ENCODE results near the gene UFC1. TPM values are rescaled to one million over a fixed set of nuclear protein-coding genes. Genes with fewer than 3 reads are reported as not detected.

The UFC1 gene
- total and polyA plus RNA-seq, 8 donors, result 59.5 to 107 (median 76.0) TPM

- H3K4me3 ChIP-seq, result no peak overlapping the region
- no peaks in the 10 kb centered on the region for H3K9me3 ChIP-seq
- H3K36me3 ChIP-seq, result peaks cover 0 to 44% (median 21%) of the 10 kb centered on the region in 3 donors
- no peak for TF ChIP-seq CTCF (IDR thresholded peaks at IDR 0.05)
- no peaks in the 10 kb centered on the region for H3K27me3 ChIP-seq
- DNase-seq, result no peak
- peak overlapping the region in 2 of 4 donors; percentile 19 to 82 for H3K27ac ChIP-seq
- 87 to 98% methylated on average over 3 of the region's 3 CpGs for WGBS, 2 donors
- no peak for FAIRE-seq
- H3K4me1 ChIP-seq, result peaks cover 21 to 30% (median 24%) of the 10 kb centered on the region in 3 donors
- intact Hi-C loops (cut with DNase I), result no loop called here
- no peak for ATAC-seq
Observed at GRCh38 chr1:161121042-161121650, 32.6 kb upstream of the UFC1 start.

GRCh38 chr1:161121834-161122233, 31.9 kb upstream of the UFC1 start:
- FAIRE-seq (no peak), ATAC-seq (no peak), DNase-seq (no peak)
- Histone ChIP-seq H3K27ac (no peak overlapping the region), H3K9me3 (no peaks in the 10 kb centered on the region), H3K36me3 (peaks cover 0 to 44% (median 21%) of the 10 kb centered on the region in 3 donors), H3K4me1 (peaks cover 16 to 24% (median 23%) of the 10 kb centered on the region in 3 donors), H3K27me3 (no peaks in the 10 kb centered on the region), H3K4me3 (no peak overlapping the region)
- intact Hi-C loops (cut with DNase I), result no loop called here
- no peak for TF ChIP-seq CTCF (IDR thresholded peaks at IDR 0.05)
- 83 to 85% methylated on average over 4 of the region's 4 CpGs for WGBS, 2 donors

- no peak for TF ChIP-seq CTCF (IDR thresholded peaks at IDR 0.05)
- DNase-seq, result no peak
- no peak for FAIRE-seq
- H3K9me3 ChIP-seq, result no peaks in the 10 kb centered on the region
- WGBS, 2 donors, result 80 to 87% methylated on average over 6 of the region's 6 CpGs
- no peak for ATAC-seq
- no peak overlapping the region for H3K27ac ChIP-seq
- no peaks in the 10 kb centered on the region for H3K27me3 ChIP-seq
- no peak overlapping the region for H3K4me3 ChIP-seq
- peaks cover 0 to 45% (median 21%) of the 10 kb centered on the region in 3 donors for H3K36me3 ChIP-seq
- peaks cover 16 to 24% (median 21%) of the 10 kb centered on the region in 3 donors for H3K4me1 ChIP-seq
- intact Hi-C loops (cut with DNase I), result no loop called here
Observed at GRCh38 chr1:161122967-161123366, 30.8 kb upstream of the UFC1 start.

GRCh38 chr1:161127649-161128048, 26.1 kb upstream of the UFC1 start:
- DNase-seq, result no peak
- intact Hi-C loops (cut with DNase I), result no loop called here
- WGBS, 2 donors, result 84 to 87% methylated on average over 2 of the region's 2 CpGs
- FAIRE-seq, result no peak
- TF ChIP-seq CTCF (IDR thresholded peaks at IDR 0.05), result no peak
- Histone ChIP-seq H3K9me3 (no peaks in the 10 kb centered on the region), H3K27ac (no peak overlapping the region), H3K27me3 (no peaks in the 10 kb centered on the region), H3K4me3 (no peak overlapping the region), H3K4me1 (peaks cover 0 to 12% (median 6%) of the 10 kb centered on the region in 3 donors), H3K36me3 (peaks cover 0 to 28% (median 10%) of the 10 kb centered on the region in 3 donors)
- no peak for ATAC-seq

Measured in pancreas (tissue), 10 donors.